IPS-18a (cell line): Measurements from ENCODE around the gene CUL9.

ENCODE experiments used
- H3K27ac ChIP-seq: one replicate; pipeline ENCODE4 v1.5.1; 2013; ENCODE audit warnings: low read length
- H3K27me3 ChIP-seq: one replicate; pipeline ENCODE4 v1.6.1; 2013; ENCODE audit warnings: mild to moderate bottlenecking, low read length; ENCODE audit not compliant: control insufficient read depth, insufficient read depth
- H3K36me3 ChIP-seq: one replicate; pipeline ENCODE4 v1.6.1; 2013; ENCODE audit warnings: low read depth, low read length; ENCODE audit not compliant: control insufficient read depth
- H3K4me1 ChIP-seq: one replicate; pipeline ENCODE4 v1.6.1; 2013; ENCODE audit warnings: low read depth, low read length; ENCODE audit not compliant: control insufficient read depth
- H3K4me3 ChIP-seq: one replicate; pipeline ENCODE4 v1.5.1; 2013; ENCODE audit warnings: low read length
- H3K9ac ChIP-seq: one replicate; pipeline ENCODE4 v1.6.1; 2013; ENCODE audit warnings: mild to moderate bottlenecking, low read length, moderate library complexity
- H3K9me3 ChIP-seq: one replicate; pipeline ENCODE4 v1.6.1; 2013; ENCODE audit warnings: low read depth, low read length; ENCODE audit not compliant: control insufficient read depth

Gene CUL9

DNA sequence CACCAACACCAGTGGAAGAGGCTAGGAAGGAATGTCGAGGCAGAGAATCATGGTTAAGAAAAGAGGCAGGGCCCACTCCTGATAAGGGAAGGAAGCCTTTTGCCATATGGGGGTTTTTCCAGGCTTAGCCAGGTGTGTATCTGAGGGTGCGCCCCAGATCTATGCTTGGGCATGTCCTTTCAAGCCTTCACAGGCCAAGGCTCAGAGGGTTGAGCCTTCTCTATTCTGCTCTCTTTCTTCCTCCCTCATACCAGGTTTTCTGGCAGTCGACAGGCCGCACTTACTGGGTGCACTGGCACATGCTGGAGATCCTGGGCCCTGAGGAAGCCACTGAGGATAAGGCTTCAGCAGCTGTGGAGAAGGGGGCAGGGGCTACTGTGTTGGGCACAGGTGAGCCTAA, 4.7 kb downstream of the CUL9 start:
- Histone ChIP-seq H3K9me3 (no peaks in the 10 kb centered on the region), H3K36me3 (no peaks in the 10 kb centered on the region), H3K27me3 (no peaks in the 10 kb centered on the region), H3K9ac (no peak overlapping the region), H3K4me3 (no peak overlapping the region), H3K27ac (no peak overlapping the region), H3K4me1 (no peaks in the 10 kb centered on the region)

GRCh38 chr6:43187821-43188220, 5.8 kb downstream of the CUL9 start:
- Histone ChIP-seq H3K36me3 (no peaks in the 10 kb centered on the region), H3K27ac (no peak overlapping the region), H3K4me1 (no peaks in the 10 kb centered on the region), H3K9ac (no peak overlapping the region), H3K27me3 (no peaks in the 10 kb centered on the region), H3K4me3 (no peak overlapping the region), H3K9me3 (no peaks in the 10 kb centered on the region)

GRCh38 chr6:43188426-43188825, 6.4 kb downstream of the CUL9 start:
- H3K27ac ChIP-seq: no peak overlapping the region
- H3K9me3 ChIP-seq: no peaks in the 10 kb centered on the region
- no peak overlapping the region for H3K9ac ChIP-seq
- no peaks in the 10 kb centered on the region for H3K27me3 ChIP-seq
- H3K4me1 ChIP-seq: no peaks in the 10 kb centered on the region
- no peak overlapping the region for H3K4me3 ChIP-seq
- no peaks in the 10 kb centered on the region for H3K36me3 ChIP-seq

GRCh38 chr6:43189776-43190304, 7.8 kb downstream of the CUL9 start:
- no peak overlapping the region for H3K9ac ChIP-seq
- H3K36me3 ChIP-seq: no peaks in the 10 kb centered on the region
- H3K4me3 ChIP-seq: no peak overlapping the region
- H3K27ac ChIP-seq: no peak overlapping the region
- no peaks in the 10 kb centered on the region for H3K27me3 ChIP-seq
- no peaks in the 10 kb centered on the region for H3K4me1 ChIP-seq
- no peaks in the 10 kb centered on the region for H3K9me3 ChIP-seq

- Histone ChIP-seq H3K27ac (no peak overlapping the region), H3K27me3 (no peaks in the 10 kb centered on the region), H3K9me3 (no peaks in the 10 kb centered on the region), H3K9ac (no peak overlapping the region), H3K4me1 (no peaks in the 10 kb centered on the region), H3K36me3 (no peaks in the 10 kb centered on the region), H3K4me3 (no peak overlapping the region)
These were observed 10.9 kb downstream of the CUL9 start for GRCh38 chr6:43192911-43193310.

DNA sequence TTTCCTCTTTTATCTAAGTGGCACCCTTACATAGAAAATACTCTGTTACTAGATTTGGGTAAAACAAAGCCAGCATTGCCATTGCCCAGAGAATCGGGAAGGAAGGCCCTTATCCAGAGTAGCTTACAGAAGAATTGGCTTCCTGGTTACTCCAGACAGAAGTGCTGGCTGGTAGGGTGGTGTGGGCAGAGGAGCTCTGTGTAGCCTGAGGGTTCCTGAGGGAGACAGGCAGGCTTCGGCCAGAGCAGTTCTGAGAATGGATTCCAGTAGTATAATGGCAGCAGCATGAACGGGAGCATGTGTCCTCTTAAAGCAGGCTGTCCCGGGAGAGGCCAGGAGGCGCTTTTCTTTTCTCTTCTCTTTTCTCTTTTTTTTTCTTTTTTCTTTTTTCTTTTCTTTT, 11.9 kb downstream of the CUL9 start:
- H3K36me3 ChIP-seq: no peaks in the 10 kb centered on the region
- H3K9me3 ChIP-seq: no peaks in the 10 kb centered on the region
- no peaks in the 10 kb centered on the region for H3K4me1 ChIP-seq
- H3K27ac ChIP-seq: no peak overlapping the region
- H3K9ac ChIP-seq: no peak overlapping the region
- no peak overlapping the region for H3K4me3 ChIP-seq
- no peaks in the 10 kb centered on the region for H3K27me3 ChIP-seq

GRCh38 chr6:43196337-43196736, 14.3 kb downstream of the CUL9 start:
- H3K4me1 ChIP-seq: no peaks in the 10 kb centered on the region
- H3K27ac ChIP-seq: no peak overlapping the region
- no peaks in the 10 kb centered on the region for H3K27me3 ChIP-seq
- H3K9ac ChIP-seq: no peak overlapping the region
- no peaks in the 10 kb centered on the region for H3K36me3 ChIP-seq
- no peaks in the 10 kb centered on the region for H3K9me3 ChIP-seq
- H3K4me3 ChIP-seq: no peak overlapping the region

DNA sequence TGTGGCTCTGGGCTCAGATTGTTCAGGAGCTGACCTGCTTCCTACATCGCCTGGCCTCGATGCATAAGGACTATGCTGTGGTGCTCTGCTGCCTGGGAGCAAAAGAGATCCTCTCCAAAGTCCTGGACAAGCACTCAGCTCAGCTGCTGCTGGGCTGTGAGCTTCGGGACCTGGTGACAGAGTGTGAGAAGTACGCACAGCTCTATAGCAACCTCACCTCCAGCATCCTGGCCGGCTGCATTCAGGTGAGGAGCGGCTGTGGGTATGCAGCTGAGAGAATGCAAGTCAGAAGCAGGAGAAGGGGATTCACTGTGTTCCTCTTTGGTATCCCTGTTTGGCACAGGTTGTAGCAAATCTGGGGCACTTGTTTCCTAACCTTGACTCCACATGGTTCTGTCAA, 17.9 kb downstream of the CUL9 start:
- H3K36me3 ChIP-seq: no peaks in the 10 kb centered on the region
- no peak overlapping the region for H3K9ac ChIP-seq
- no peaks in the 10 kb centered on the region for H3K27me3 ChIP-seq
- no peak overlapping the region for H3K4me3 ChIP-seq
- H3K9me3 ChIP-seq: no peaks in the 10 kb centered on the region
- no peaks in the 10 kb centered on the region for H3K4me1 ChIP-seq
- H3K27ac ChIP-seq: no peak overlapping the region

DNA sequence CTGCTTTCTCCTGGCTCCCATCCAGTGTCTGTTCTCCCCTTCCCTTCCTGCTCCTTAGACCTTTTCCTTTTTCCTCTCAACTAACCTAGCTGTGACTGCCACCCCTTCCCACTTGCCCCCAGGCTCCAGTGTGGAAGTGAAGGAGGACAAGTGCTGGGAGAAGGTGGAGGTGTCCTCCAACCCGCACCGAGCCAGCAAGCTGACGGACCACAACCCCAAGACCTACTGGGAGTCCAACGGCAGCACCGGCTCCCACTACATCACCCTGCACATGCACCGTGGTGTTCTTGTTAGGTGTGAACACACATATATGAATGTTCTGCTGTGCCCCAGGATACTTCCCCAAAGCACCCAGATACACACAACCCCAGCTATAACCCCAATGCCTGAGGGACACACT, 18.5 kb downstream of the CUL9 start:
- Histone ChIP-seq H3K9ac (no peak overlapping the region), H3K4me1 (no peaks in the 10 kb centered on the region), H3K27ac (no peak overlapping the region), H3K9me3 (no peaks in the 10 kb centered on the region), H3K36me3 (no peaks in the 10 kb centered on the region), H3K4me3 (no peak overlapping the region), H3K27me3 (no peaks in the 10 kb centered on the region)

DNA sequence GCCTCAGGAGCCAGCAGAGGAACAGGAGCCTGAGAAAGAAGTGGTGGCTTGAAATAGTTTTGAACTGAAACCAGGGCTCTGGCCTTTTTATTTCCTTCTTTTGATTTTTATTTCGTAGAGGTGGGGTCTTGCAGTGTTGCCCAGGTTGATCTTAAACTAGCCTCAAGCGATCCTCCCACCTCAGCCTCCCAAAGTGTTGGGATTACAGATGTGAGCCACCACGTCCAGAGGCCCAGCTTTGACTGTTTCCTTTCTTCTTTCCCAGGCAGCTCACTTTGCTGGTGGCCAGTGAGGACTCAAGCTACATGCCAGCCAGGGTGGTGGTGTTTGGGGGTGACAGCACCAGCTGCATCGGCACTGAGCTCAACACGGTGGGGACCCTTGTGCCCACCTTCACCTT, 20.5 kb downstream of the CUL9 start:
- no peaks in the 10 kb centered on the region for H3K36me3 ChIP-seq

DNA sequence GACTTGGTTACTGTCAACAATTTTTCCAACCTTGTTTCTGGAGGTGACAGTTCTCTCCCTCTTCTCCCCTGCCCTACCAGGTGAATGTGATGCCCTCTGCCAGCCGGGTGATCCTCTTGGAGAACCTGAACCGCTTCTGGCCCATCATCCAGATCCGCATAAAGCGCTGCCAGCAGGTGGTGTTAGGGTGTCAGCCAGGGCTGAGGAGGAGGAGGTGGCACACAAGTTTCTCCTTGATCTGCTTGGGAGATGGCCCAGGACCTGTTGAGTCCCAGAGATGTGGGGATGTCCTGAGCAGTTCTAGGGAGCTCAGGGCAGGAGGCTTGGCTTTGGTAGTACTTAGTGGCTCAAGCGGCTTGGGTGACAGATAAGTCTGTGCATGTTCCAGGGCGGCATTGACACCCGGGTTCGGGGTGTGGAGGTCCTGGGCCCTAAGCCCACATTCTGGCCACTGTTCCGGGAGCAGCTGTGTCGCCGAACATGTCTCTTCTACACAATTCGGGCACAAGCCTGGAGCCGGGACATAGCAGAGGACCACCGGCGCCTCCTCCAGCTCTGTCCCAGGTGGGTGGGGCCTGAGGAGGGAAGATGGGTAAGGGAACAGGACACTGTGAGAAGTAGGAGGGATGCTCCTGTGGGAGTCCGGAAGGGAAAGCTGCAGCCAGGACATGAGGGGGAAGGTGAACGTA, 21.2 kb downstream of the CUL9 start:
- Histone ChIP-seq H3K4me1 (no peaks in the 10 kb centered on the region), H3K36me3 (no peaks in the 10 kb centered on the region), H3K4me3 (no peak overlapping the region), H3K9ac (no peak overlapping the region), H3K27ac (no peak overlapping the region), H3K9me3 (no peaks in the 10 kb centered on the region), H3K27me3 (no peaks in the 10 kb centered on the region)

More for the DNA sequence above, 20.5 kb downstream of the CUL9 start:
- no peak overlapping the region for H3K27ac ChIP-seq
- no peaks in the 10 kb centered on the region for H3K4me1 ChIP-seq
- no peaks in the 10 kb centered on the region for H3K27me3 ChIP-seq
- H3K4me3 ChIP-seq: no peak overlapping the region
- no peaks in the 10 kb centered on the region for H3K9me3 ChIP-seq
- no peak overlapping the region for H3K9ac ChIP-seq

DNA sequence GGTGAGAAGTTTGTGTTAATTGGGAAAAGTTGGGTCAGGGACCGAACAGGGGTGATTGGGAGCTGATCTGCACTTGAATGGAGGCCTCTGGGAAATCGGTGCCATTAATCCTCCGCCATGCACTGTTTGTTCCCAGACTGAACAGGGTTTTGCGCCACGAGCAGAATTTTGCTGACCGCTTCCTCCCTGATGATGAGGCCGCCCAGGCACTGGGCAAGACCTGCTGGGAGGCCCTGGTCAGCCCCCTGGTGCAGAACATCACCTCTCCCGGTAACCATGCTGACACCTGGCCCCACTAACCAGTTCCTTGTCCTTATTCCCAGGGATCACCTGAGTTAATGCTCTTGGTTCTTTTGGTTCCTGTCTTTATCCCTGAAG, 21.7 kb downstream of the CUL9 start:
- no peaks in the 10 kb centered on the region for H3K4me1 ChIP-seq

More for the DNA sequence above, 21.7 kb downstream of the CUL9 start:
- Histone ChIP-seq H3K27me3 (no peaks in the 10 kb centered on the region), H3K4me3 (no peak overlapping the region), H3K36me3 (no peaks in the 10 kb centered on the region), H3K27ac (no peak overlapping the region), H3K9ac (no peak overlapping the region), H3K9me3 (no peaks in the 10 kb centered on the region)
